Smooth muscle cell (in vitro differentiated cells): ENCODE data around the gene SDF4. TPM values are rescaled to one million over a fixed set of nuclear protein-coding genes. Genes with fewer than 3 reads are reported as not detected.

ENCODE experiments used
- DNase-seq: peaks from one replicate; lab custom pipeline; 2025; ENCODE audit not compliant: unreplicated experiment; lab: John Stamatoyannopoulos, UW
- H2AFZ ChIP-seq: fragments of 200-600 bp; sonication (generic); 2 replicates; pipeline ENCODE4 v1.6.0; 2016; ENCODE audit warnings: antibody characterized with exemption, low read depth, mild to moderate bottlenecking
- H3F3A ChIP-seq: fragments of 200-600 bp; sonication (generic); 2 replicates; pipeline ENCODE4 v1.6.0; 2017; ENCODE audit warnings: antibody characterized with exemption, low read depth
- H3K27ac ChIP-seq: fragments of 200-600 bp; sonication (generic); 2 replicates; pipeline ENCODE4 v1.5.1; 2016; ENCODE audit warnings: low read depth, mild to moderate bottlenecking
- H3K27me3 ChIP-seq: fragments of 200-600 bp; sonication (generic); 2 replicates; pipeline ENCODE4 v1.6.1; 2016; ENCODE audit warnings: low read depth, mild to moderate bottlenecking
- H3K36me3 ChIP-seq: fragments of 200-600 bp; sonication (generic); 2 replicates; pipeline ENCODE4 v1.5.1; 2016; ENCODE audit warnings: low read depth
- H3K4me1 ChIP-seq: fragments of 200-600 bp; sonication (generic); 2 replicates; pipeline ENCODE4 v1.5.1; 2016; ENCODE audit warnings: low read depth
- H3K4me2 ChIP-seq: fragments of 200-600 bp; sonication (generic); 2 replicates; pipeline ENCODE4 v1.6.0; 2016; ENCODE audit warnings: mild to moderate bottlenecking
- H3K4me3 ChIP-seq: fragments of 200-600 bp; sonication (generic); 2 replicates; pipeline ENCODE4 v1.5.1; 2016; ENCODE audit warnings: mild to moderate bottlenecking
- H3K79me2 ChIP-seq: fragments of 200-600 bp; sonication (generic); 2 replicates; pipeline ENCODE4 v1.6.0; 2016; ENCODE audit warnings: low read depth, mild to moderate bottlenecking
- H3K9ac ChIP-seq: fragments of 200-600 bp; sonication (generic); 2 replicates; pipeline ENCODE4 v1.6.0; 2016; ENCODE audit warnings: low read depth
- H3K9me3 ChIP-seq: fragments of 200-600 bp; sonication (generic); replicated peaks from 2 replicates; pipeline ENCODE4 v1.5.1; 2016; ENCODE audit warnings: low read depth
- H4K20me1 ChIP-seq: fragments of 200-600 bp; sonication (generic); 2 replicates; pipeline ENCODE4 v1.6.0; 2016; ENCODE audit warnings: low read depth
- CTCF ChIP-seq: fragments of 200-600 bp; sonication (generic); IDR thresholded peaks from 2 replicates; pipeline ENCODE4 v1.5.1; 2017; ENCODE audit warnings: borderline replicate concordance, mild to moderate bottlenecking, antibody characterized with exemption; ENCODE audit not compliant: insufficient read depth, poor library complexity, severe bottlenecking
- WGBS: methylation state at CpG from one replicate; pipeline ENCODE4 v1.1.7; 2016; ENCODE audit warnings: low lambda C conversion rate; 5-methylcytosine and 5-hydroxymethylcytosine counted together
- polyA plus RNA-seq: library from polyadenylated mRNA; unstranded; fragments of >200 nt; fragmentation: Nextera tagmentation; extraction: Ambion mirVana; gene quantifications from 2 replicates; pipeline ENCODE4 v1.2.1, GENCODE V29; 2016
- total RNA-seq: library from RNA; depleted of rRNA; stranded (reverse); fragments of >200 nt; gene quantifications from 2 replicates; pipeline ENCODE4 v1.2.3, GENCODE V29; 2014

Gene SDF4
- total and polyA plus RNA-seq, 2 experiments from 2014 or later, result 94.9 to 263 TPM

- H3K27ac ChIP-seq, result no peak overlapping the region
- no peak for TF ChIP-seq CTCF
- H3K27me3 ChIP-seq, result no peaks in the 10 kb centered on the region
- H2AFZ ChIP-seq, result no peak overlapping the region
- no peaks in the 10 kb centered on the region for H3K4me1 ChIP-seq
- no peaks in the 10 kb centered on the region for H3K36me3 ChIP-seq
- H3K4me3 ChIP-seq, result no peak overlapping the region
- no peak overlapping the region for H3K9ac ChIP-seq
- H4K20me1 ChIP-seq, result no peaks in the 10 kb centered on the region
- no peaks in the 10 kb centered on the region for H3K79me2 ChIP-seq
- no peak overlapping the region for H3K4me2 ChIP-seq
- no peaks in the 10 kb centered on the region for H3F3A ChIP-seq
- H3K9me3 ChIP-seq, result no peaks in the 10 kb centered on the region
- WGBS, result 97% methylated on average over 21 of the region's 25 CpGs
- DNase-seq, result no peak
These were observed 52.3 kb downstream of the SDF4 start for GRCh38 chr1:1179346-1179982.

- Histone ChIP-seq H3K79me2 (no peaks in the 10 kb centered on the region), H3K9ac (no peak overlapping the region), H3K4me3 (no peak overlapping the region), H3K27me3 (no peaks in the 10 kb centered on the region), H3K27ac (no peak overlapping the region), H3K36me3 (no peaks in the 10 kb centered on the region), H3K4me1 (peaks cover under 1% of the 10 kb centered on the region), H3F3A (no peaks in the 10 kb centered on the region), H3K9me3 (no peaks in the 10 kb centered on the region), H2AFZ (no peak overlapping the region), H3K4me2 (no peak overlapping the region), H4K20me1 (no peaks in the 10 kb centered on the region)
- no peak for TF ChIP-seq CTCF
- DNase-seq, result no peak
- WGBS, result 92% methylated on average over 26 of the region's 32 CpGs
These were observed 52.9 kb downstream of the SDF4 start for GRCh38 chr1:1178794-1179331.

GRCh38 chr1:1177452-1178206 is 54.2 kb downstream of the SDF4 start:
- H3K27ac ChIP-seq, result no peak overlapping the region
- no peaks in the 10 kb centered on the region for H3K79me2 ChIP-seq
- DNase-seq, result no peak
- H3F3A ChIP-seq, result no peaks in the 10 kb centered on the region
- H4K20me1 ChIP-seq, result no peaks in the 10 kb centered on the region
- H2AFZ ChIP-seq, result no peak overlapping the region
- WGBS, result 88% methylated on average over 21 of the region's 21 CpGs
- no peak overlapping the region for H3K4me3 ChIP-seq
- H3K27me3 ChIP-seq, result no peaks in the 10 kb centered on the region
- no peak overlapping the region for H3K9ac ChIP-seq
- H3K9me3 ChIP-seq, result no peaks in the 10 kb centered on the region
- peaks cover 3% of the 10 kb centered on the region for H3K4me1 ChIP-seq
- no peak for TF ChIP-seq CTCF
- H3K36me3 ChIP-seq, result no peaks in the 10 kb centered on the region
- H3K4me2 ChIP-seq, result no peak overlapping the region
